SK-N-SH treated with all-trans-retinoic acid at 6 μM for 48 hours (cell line): ENCODE measurements around the gene PTPRG.

Experiments used
- ATAC-seq: fragments of 200-7000 bp; cut with Tn5 transposase; 3 replicates; pipeline ENCODE4 v1.9.1; 2020; ENCODE audit warnings: mild to moderate bottlenecking, moderate library complexity
- ARNTL ChIP-seq: fragments of 450-650 bp; formaldehyde crosslinking; IDR thresholded peaks from 2 replicates; pipeline ENCODE4 v1.5.0; 2020; ENCODE audit warnings: low read depth, mild to moderate bottlenecking, moderate library complexity, borderline replicate concordance
- BACH2 ChIP-seq: fragments of 250-450 bp; sonication (Bioruptor Pico); IDR thresholded peaks from 2 replicates; pipeline ENCODE4 v1.9.0; 2021; ENCODE audit warnings: mild to moderate bottlenecking, borderline replicate concordance
- CREB5 ChIP-seq: fragments of 250-450 bp; sonication (Bioruptor Pico); IDR thresholded peaks from 2 replicates; pipeline ENCODE4 v1.5.1; 2020; ENCODE audit warnings: low read depth, mild to moderate bottlenecking, moderate library complexity
- CSDC2 ChIP-seq: fragments of 250-450 bp; sonication (Bioruptor Pico); IDR thresholded peaks from 2 replicates; pipeline ENCODE4 v1.5.0; 2020; ENCODE audit warnings: mild to moderate bottlenecking, moderate library complexity
- ESRRG ChIP-seq: fragments of 250-450 bp; sonication (Bioruptor Pico); IDR thresholded peaks from 2 replicates; pipeline ENCODE4 v1.6.1; 2021; ENCODE audit warnings: mild to moderate bottlenecking
- GLIS3 ChIP-seq: fragments of 250-450 bp; sonication (Bioruptor Pico); IDR thresholded peaks from 2 replicates; pipeline ENCODE4 v1.5.0; 2020; ENCODE audit warnings: mild to moderate bottlenecking, moderate library complexity
- OSR1 ChIP-seq: fragments of 250-450 bp; sonication (Bioruptor Pico); IDR thresholded peaks from 2 replicates; pipeline ENCODE4 v1.8.0; 2022; ENCODE audit warnings: moderate library complexity, mild to moderate bottlenecking, inconsistent platforms
- PATZ1 ChIP-seq: fragments of 250-450 bp; sonication (Bioruptor Pico); IDR thresholded peaks from 2 replicates; pipeline ENCODE4 v1.8.0; 2020; ENCODE audit warnings: mild to moderate bottlenecking, moderate library complexity, borderline replicate concordance
- POU6F1 ChIP-seq: fragments of 250-450 bp; sonication (Bioruptor Pico); IDR thresholded peaks from 2 replicates; pipeline ENCODE4 v1.8.0; 2021; ENCODE audit warnings: low read depth, mild to moderate bottlenecking, moderate library complexity, borderline replicate concordance
- PPARA ChIP-seq: fragments of 250-450 bp; sonication (Bioruptor Pico); IDR thresholded peaks from 2 replicates; pipeline ENCODE4 v1.5.0; 2020; ENCODE audit warnings: mild to moderate bottlenecking, borderline replicate concordance
- RARB ChIP-seq: fragments of 250-450 bp; sonication (Bioruptor Pico); IDR thresholded peaks from 2 replicates; pipeline ENCODE4 v1.8.0; 2021; ENCODE audit warnings: mild to moderate bottlenecking, moderate library complexity
- SNAI2 ChIP-seq: fragments of 250-450 bp; sonication (Bioruptor Pico); IDR thresholded peaks from 2 replicates; pipeline ENCODE4 v1.5.0; 2020; ENCODE audit warnings: mild to moderate bottlenecking, moderate library complexity
- TSHZ2 ChIP-seq: fragments of 250-450 bp; sonication (Bioruptor Pico); IDR thresholded peaks from 2 replicates; pipeline ENCODE4 v1.5.0; 2020; ENCODE audit warnings: mild to moderate bottlenecking, moderate library complexity
- ZC3H10 ChIP-seq: fragments of 250-450 bp; sonication (Bioruptor Pico); IDR thresholded peaks from 2 replicates; pipeline ENCODE4 v1.5.1; 2021; ENCODE audit warnings: mild to moderate bottlenecking, moderate library complexity
- ZFP3 ChIP-seq: fragments of 250-450 bp; sonication (Bioruptor Pico); IDR thresholded peaks from 2 replicates; pipeline ENCODE4 v1.5.0; 2020; ENCODE audit warnings: mild to moderate bottlenecking, moderate library complexity
- ZFP30 ChIP-seq: fragments of 450-650 bp; formaldehyde crosslinking; IDR thresholded peaks from 2 replicates; pipeline ENCODE4 v1.5.0; 2022; ENCODE audit warnings: mild to moderate bottlenecking, moderate library complexity
- ZNF565 ChIP-seq: fragments of 450-650 bp; formaldehyde crosslinking; conservative IDR thresholded peaks from 2 replicates; pipeline ENCODE4 v1.5.0; 2020; ENCODE audit warnings: low read depth, mild to moderate bottlenecking, moderate library complexity
- ZNF70 ChIP-seq: fragments of 450-650 bp; formaldehyde crosslinking; IDR thresholded peaks from 2 replicates; pipeline ENCODE4 v1.5.0; 2020; ENCODE audit warnings: mild to moderate bottlenecking, moderate library complexity

Gene PTPRG

GRCh38 chr3:62203561-62203960 is 642.2 kb downstream of the PTPRG start (continued):
- TF ChIP-seq CREB5 (CRISPR knock-in tag), result no peak

GRCh38 chr3:62207197-62207596 is 645.8 kb downstream of the PTPRG start:
- ATAC-seq, result no peak

GRCh38 chr3:62208385-62208784 is 647.0 kb downstream of the PTPRG start:
- TF ChIP-seq PATZ1 (CRISPR knock-in tag), result no peak
- TF ChIP-seq ZNF565 (CRISPR knock-in tag), result no peak
- TF ChIP-seq PPARA, result no peak
- no peak for TF ChIP-seq ZNF70
- no peak for TF ChIP-seq ARNTL (CRISPR knock-in tag)
- TF ChIP-seq ZFP30 (CRISPR knock-in tag), result no peak
- TF ChIP-seq POU6F1 (CRISPR knock-in tag), result no peak
- no peak for ATAC-seq

More at GRCh38 chr3:62207197-62207596, 645.8 kb downstream of the PTPRG start:
- TF ChIP-seq TSHZ2 (no peak), ZNF70 (no peak), ZFP30 (CRISPR knock-in tag) (no peak), ARNTL (CRISPR knock-in tag) (no peak), CSDC2 (CRISPR knock-in tag) (no peak), PPARA (no peak), ZC3H10 (CRISPR knock-in tag) (no peak), RARB (CRISPR knock-in tag) (no peak), OSR1 (CRISPR knock-in tag) (no peak), CREB5 (CRISPR knock-in tag) (no peak), ZFP3 (CRISPR knock-in tag) (no peak), POU6F1 (CRISPR knock-in tag) (no peak)

- no peak for TF ChIP-seq ZFP3 (CRISPR knock-in tag)
- no peak for TF ChIP-seq BACH2 (CRISPR knock-in tag)
- TF ChIP-seq ZFP30 (CRISPR knock-in tag), result no peak
- TF ChIP-seq GLIS3 (CRISPR knock-in tag), result no peak
- TF ChIP-seq ESRRG, result no peak
- TF ChIP-seq POU6F1 (CRISPR knock-in tag), result no peak
- no peak for TF ChIP-seq ARNTL (CRISPR knock-in tag)
- no peak for TF ChIP-seq SNAI2 (CRISPR knock-in tag)
- ATAC-seq, result no peak
Observed at GRCh38 chr3:62209101-62209500, 647.7 kb downstream of the PTPRG start.
